Measurements from ENCODE around the gene PLCXD3. TPM values are rescaled to one million over a fixed set of nuclear protein-coding genes. Genes with fewer than 3 reads are reported as not detected.

Gene PLCXD3
- total and polyA plus RNA-seq, 10 donors: 0.07 to 0.61 (median 0.20) TPM

DNA sequence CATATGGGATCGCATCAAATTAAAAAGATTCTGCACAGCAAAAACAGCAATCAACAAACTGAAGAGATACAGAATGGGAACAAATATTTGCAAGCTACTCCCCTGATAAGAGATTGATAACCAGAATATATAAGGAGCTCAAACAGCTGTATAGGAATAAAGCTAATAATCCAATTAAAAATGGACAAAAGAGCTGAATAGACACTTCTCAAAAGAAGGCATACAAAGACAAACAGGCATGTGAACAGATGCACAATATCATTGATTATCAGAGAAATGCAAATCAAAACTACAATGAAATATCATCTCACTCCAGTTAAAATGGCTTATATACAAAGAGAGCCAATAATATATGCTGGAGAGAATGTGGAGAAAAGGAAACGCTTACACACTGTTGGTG is 110.6 kb downstream of the PLCXD3 start:
- H3K4me3 ChIP-seq: no peak overlapping the region
- TF ChIP-seq POLR2A (IDR thresholded peaks at IDR 0.05) (no peak), CTCF (IDR thresholded peaks at IDR 0.05 in 8 of 11, conservative IDR thresholded peaks at IDR 0.05 in 3 of 11) (no peak), POLR2AphosphoS5 (IDR thresholded peaks at IDR 0.05) (no peak)
- intact Hi-C loops (cut with DNase I; ENCODE audit: low total_unique reads): no loop called here
- H3K27ac ChIP-seq: no peak overlapping the region
- DNase-seq: no peak
- peaks cover 0 to 53% (median 44%) of the 10 kb centered on the region in 8 donors for H3K9me3 ChIP-seq
- 75 to 87% (median 82%) methylated on average over 2 of the region's 2 CpGs for WGBS, 5 donors
- H3K36me3 ChIP-seq: no peaks in the 10 kb centered on the region
- H3K27me3 ChIP-seq (replicated peaks in 1 of 7): no peaks in the 10 kb centered on the region
- no peaks in the 10 kb centered on the region for H3K4me1 ChIP-seq

DNA sequence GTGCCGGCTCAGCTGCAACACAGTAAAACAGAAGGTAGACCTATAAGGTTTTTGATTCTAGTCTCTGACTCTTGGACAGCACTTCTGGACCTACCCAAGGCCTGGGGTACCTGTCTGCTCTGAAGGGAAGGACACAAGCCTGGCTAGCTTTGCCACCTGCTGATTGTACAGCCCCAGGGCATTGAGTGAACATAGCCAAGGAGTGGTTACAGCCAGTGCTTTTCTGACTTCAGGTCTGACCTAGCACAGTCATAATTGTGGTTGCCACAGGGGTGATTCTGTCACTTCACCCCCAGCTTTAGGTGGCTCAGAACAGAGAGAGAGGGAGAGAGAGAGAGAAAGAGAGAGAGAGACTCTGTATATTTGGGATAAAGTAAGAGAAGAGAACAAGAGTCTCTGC is 118.4 kb downstream of the PLCXD3 start:
- intact Hi-C loops (cut with DNase I; ENCODE audit: low total_unique reads): no loop called here
- Histone ChIP-seq H3K36me3 (no peaks in the 10 kb centered on the region), H3K27ac (no peak overlapping the region), H3K4me1 (no peaks in the 10 kb centered on the region), H3K9me3 (peaks cover 0 to 50% (median 36%) of the 10 kb centered on the region in 8 donors), H3K4me3 (no peak overlapping the region), H3K27me3 (replicated peaks in 1 of 7) (no peaks in the 10 kb centered on the region)
- no peak for DNase-seq
- TF ChIP-seq POLR2AphosphoS5 (IDR thresholded peaks at IDR 0.05) (no peak), POLR2A (IDR thresholded peaks at IDR 0.05) (no peak), CTCF (IDR thresholded peaks at IDR 0.05 in 8 of 11, conservative IDR thresholded peaks at IDR 0.05 in 3 of 11) (no peak)
- WGBS, 5 donors: 85 to 100% (median 93%) methylated on average over 1 of the region's 1 CpG

DNA sequence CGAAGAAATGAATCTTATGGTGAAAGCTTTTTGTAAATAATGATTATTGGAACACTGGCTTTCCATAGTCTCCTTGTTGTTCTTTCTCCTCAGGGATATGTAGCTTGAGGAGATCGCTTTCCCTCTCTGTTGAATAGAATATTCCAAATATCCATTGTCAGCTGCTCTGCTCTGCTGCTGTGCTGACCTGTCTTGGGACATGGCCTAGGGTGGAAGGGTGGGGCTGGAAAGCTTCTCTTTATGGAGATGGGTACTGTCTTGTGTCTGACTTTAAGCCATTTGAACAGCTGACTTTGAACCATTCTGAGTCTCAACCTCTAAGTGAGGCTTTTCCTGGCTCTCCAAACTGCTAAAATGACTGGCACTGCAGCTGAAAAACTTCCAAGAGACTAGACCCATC is 135.8 kb downstream of the PLCXD3 start:
- H3K4me3 ChIP-seq: no peak overlapping the region
- TF ChIP-seq CTCF (IDR thresholded peaks at IDR 0.05 in 8 of 11, conservative IDR thresholded peaks at IDR 0.05 in 3 of 11) (no peak), POLR2AphosphoS5 (IDR thresholded peaks at IDR 0.05) (no peak), POLR2A (IDR thresholded peaks at IDR 0.05) (no peak)
- H3K27ac ChIP-seq: no peak overlapping the region
- DNase-seq: no peak
- 74 to 83% (median 81%) methylated on average over 2 of the region's 2 CpGs for WGBS, 5 donors
- H3K9me3 ChIP-seq: no peaks in the 10 kb centered on the region
- no peaks in the 10 kb centered on the region for H3K36me3 ChIP-seq
- no peaks in the 10 kb centered on the region for H3K4me1 ChIP-seq
- H3K27me3 ChIP-seq (replicated peaks in 1 of 7): no peaks in the 10 kb centered on the region
- intact Hi-C loops (cut with DNase I; ENCODE audit: low total_unique reads): no loop called here

- TF ChIP-seq POLR2AphosphoS5 (IDR thresholded peaks at IDR 0.05): no peak
- TF ChIP-seq POLR2A (IDR thresholded peaks at IDR 0.05): no peak
- TF ChIP-seq CTCF (IDR thresholded peaks at IDR 0.05 in 8 of 11, conservative IDR thresholded peaks at IDR 0.05 in 3 of 11): no peak
- Histone ChIP-seq H3K27me3 (replicated peaks in 1 of 7) (no peaks in the 10 kb centered on the region), H3K4me1 (no peaks in the 10 kb centered on the region), H3K27ac (no peak overlapping the region), H3K4me3 (no peak overlapping the region), H3K36me3 (no peaks in the 10 kb centered on the region), H3K9me3 (no peaks in the 10 kb centered on the region)
- intact Hi-C loops (cut with DNase I; ENCODE audit: low total_unique reads): no loop called here
- WGBS, 5 donors: 73 to 82% (median 79%) methylated on average over 5 of the region's 5 CpGs
- DNase-seq: no peak
These were observed 137.2 kb downstream of the PLCXD3 start for GRCh38 chr5:41373230-41373629.

Data from spleen (tissue), 11 donors.